DND-41 (cell line): Measurements from ENCODE around the gene GIPC2.

Experiments used
- CTCF ChIP-seq: IDR thresholded peaks from 2 replicates; pipeline ENCODE4 v1.5.1; 2012; ENCODE audit warnings: borderline replicate concordance, low read length, moderate library complexity, mild to moderate bottlenecking; ENCODE audit not compliant: poor library complexity, severe bottlenecking; ENCODE audit errors: extremely low read depth
- EZH2 ChIP-seq: IDR thresholded peaks from 3 replicates; pipeline ENCODE4 v1.6.1; 2012; ENCODE audit warnings: borderline replicate concordance, low read depth, mild to moderate bottlenecking, moderate library complexity, low read length, inconsistent platforms; ENCODE audit not compliant: severe bottlenecking

- TF ChIP-seq EZH2 (no peak), CTCF (no peak)
Measured at GRCh38 chr1:78070210-78070609, 24.4 kb downstream of the GIPC2 start.
